Right forelimb (tissue), 1 donor: Measurements from ENCODE around the gene MFAP4.

ENCODE experiments used
- DNase-seq: peaks from one replicate; pipeline ENCODE4 v3.0.0-alpha.2; 2018

MFAP4 gene

DNA sequence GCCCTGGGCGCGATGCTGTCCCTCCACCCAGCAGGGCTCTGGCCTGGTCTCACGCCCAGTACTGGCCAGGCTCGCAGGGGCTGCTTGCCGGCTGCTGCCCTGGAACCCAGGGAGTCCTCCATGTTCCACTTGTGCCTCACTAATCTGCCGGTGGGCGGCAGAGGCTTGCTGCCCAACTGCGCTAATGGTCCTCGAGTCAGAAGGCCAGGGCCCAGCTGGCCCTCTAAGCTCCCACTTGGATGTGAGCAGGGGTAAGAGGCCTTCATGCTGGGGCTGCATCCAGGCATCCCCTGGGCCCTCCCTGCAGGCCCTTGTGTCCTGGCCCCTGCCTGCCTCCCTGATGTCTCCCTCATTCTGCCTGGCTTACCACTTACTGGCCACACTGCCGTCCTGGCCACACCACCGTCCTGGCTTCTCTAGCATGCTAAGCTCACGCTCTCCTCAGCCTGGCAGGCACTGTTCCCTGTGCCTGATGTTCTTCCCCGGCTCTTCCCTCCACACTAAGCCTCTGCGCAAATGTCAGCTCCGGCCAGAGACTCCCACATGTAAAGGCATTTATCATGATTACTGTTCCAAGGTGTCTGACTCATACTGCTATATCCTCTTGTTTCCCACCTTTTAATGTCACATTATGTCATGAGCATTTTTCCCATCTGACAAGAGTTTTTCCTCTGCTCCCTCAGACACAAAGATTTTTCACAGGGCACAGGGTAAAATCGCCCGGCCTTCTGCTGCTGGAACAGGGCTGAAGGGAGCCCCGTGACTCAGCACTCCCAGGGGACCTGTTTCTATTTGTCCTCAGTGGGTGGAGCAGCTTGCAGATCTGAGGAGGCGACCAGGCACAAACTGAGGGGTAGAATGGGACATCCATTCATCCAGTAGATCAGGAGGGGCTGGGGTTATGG, 40.4 kb downstream of the MFAP4 start:
- DNase-seq, result no peak

DNA sequence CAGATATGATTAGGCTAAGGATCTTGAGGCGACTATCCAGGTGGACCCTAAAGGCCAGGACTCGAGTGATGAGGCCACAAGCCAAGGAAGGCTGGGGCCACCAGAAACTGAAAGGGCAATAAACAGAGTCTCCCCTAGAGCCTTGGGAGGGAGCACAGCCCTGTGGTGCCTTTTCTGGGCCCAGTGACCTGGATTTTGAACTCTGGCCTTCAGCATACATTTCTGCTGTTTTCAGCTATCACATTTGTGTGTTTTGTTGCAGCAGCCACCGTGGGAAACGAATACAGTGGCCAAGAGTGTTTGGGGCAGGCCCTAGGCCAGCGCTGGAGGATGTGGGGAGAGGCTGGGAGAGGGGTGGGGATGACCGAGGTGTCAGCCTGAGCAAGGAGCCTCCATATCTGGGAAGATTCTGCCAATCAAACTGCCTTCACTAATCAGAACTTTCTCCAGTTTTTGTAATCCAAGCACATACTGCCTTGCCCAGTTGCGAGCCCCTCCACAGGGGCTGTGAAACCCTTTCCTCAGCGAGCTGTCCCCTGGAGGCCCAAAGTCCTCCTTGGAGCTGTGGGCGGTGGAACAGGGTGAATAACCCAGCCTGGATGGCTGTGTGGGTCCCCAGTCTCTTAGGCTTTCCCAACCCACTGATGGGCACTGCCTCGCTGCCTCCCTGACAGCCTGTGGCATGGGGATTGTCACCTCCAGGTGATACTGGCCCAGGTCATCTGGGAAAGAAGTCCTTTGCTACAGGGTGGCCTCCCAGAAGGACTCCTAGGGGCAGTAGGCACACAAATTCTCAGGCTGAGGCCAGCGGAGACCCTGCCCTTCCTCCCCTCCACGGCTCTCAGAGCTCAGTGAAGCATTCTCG, 41.3 kb downstream of the MFAP4 start:
- no peak for DNase-seq

DNA sequence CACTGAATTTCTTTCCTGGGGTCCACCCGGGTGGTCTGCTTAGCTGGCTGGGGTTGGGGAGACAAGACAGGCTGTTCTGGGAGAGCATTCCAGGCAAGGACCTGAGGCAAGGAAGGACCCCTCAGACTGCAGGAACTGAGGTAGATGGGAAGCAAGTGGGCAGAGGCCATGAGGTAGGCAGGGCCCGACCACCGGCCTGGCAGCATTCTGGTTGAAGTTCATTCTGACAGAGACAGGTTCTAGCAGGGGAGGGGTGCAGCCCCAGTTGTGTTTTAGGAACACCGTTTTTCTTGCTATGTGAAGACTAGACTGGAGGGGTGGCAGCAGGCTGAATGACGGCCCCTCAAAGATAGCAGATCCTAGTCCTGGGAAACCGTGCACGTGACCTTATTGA, 41.9 kb downstream of the MFAP4 start:
- no peak for DNase-seq

DNA sequence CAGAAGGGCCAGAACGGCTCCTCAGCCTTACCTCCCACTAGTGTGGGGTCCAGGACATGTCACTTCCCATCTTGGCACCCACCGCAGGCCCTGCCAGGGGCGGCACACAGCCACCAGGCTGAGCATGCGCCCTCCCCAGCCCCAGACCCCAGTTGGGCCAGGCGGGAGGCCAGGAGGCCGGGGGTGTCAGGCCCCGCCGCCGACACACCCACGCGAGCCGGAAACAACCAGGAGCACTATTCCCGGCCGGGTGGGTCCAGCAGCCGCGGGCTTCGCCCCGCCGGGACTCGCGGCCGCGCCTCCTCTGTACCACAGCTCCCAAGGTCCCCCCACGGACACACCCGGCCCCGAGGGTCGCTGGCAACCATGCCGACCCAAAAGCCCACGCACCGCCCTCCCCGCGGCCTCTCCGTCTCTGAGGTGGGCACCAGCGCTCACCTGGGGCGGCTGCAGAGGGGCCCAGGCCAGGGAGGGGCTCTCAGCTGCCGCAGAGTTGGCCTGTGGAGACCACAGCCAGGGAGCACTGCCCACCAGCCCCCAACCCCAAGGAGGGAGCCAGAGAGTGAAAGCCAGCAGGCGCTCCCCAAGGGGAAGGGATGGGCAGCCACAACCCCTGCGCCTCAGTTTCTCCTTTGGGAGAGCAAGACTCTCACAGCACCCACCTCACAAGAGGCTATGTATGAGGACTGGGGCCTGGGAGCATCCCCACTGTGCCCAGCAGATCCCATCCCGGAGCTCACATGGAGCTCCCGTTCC, 42.5 kb downstream of the MFAP4 start:
- DNase-seq, result no peak

DNA sequence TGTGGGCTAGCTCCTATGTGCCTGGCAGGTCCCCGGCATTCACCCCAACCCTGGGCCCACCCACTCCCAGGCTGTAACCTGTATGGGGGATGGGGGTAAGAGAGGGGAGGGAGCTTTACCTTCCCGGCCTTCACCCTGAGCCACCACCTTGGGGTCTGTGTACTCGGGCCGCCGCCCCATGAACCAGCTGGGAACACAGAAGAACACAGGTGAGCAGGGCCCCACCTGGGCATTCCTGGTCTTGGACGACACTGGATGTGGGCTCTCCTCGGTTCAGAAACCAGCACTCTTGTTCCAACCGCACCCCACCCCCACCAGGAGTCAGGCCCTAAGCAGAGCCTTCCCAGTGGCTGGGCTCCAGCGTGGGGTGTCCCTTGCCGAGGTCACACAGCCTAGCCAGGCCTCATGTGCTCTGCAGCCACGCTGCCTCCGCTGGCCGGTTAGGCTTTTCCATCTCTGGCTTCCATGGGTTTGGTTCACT, 43.3 kb downstream of the MFAP4 start:
- DNase-seq, result no peak

DNA sequence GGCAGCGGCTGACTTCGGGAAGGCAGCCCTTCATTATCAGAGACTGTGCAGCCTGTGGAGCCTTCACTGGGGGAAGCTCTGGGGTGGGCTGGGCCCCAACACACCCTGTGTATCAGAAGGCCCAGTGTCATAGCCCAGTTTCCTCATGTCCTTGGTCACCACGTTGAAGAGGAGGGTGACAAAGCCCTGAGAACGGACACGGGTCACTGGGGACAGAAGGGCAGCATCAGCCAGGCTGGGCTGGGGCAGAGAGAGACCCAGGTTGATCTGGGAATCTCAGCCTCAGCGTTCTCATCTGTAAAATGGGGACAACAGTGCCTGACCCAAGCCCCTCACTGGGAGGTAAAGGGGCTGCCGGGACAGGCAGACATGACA, 43.7 kb downstream of the MFAP4 start:
- no peak for DNase-seq

DNA sequence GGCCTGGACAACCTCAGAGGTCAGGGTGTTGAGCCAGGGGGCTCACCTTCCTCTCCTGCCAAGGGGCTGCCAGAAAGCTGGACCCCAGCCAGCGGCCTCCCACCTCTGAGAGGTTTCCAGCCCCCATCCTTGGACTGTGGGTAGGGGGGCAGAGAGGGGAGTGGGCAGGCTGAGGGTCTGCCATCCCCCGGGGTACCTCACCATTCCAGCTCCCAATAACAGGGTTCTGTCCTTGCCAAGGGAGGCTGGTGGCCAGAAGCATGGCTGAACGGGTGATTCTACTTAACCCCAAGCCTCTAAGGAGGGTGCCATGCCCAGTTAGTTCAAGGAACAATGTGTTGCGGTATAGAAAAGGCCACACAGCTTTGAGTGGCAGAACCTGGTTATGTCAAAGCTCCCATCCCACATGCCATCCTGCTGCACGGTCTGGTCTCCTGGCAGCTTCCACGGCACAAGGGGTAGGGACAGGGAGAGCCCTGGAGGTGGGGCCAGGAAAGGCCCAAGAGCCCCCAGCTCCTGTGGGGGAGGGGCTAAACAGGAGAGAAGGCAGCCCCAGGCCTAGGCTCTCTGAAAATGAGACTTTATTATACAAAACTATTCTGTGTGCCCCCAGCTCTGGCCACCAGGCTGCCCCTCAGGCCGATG, 44.3 kb downstream of the MFAP4 start:
- no peak for DNase-seq

DNA sequence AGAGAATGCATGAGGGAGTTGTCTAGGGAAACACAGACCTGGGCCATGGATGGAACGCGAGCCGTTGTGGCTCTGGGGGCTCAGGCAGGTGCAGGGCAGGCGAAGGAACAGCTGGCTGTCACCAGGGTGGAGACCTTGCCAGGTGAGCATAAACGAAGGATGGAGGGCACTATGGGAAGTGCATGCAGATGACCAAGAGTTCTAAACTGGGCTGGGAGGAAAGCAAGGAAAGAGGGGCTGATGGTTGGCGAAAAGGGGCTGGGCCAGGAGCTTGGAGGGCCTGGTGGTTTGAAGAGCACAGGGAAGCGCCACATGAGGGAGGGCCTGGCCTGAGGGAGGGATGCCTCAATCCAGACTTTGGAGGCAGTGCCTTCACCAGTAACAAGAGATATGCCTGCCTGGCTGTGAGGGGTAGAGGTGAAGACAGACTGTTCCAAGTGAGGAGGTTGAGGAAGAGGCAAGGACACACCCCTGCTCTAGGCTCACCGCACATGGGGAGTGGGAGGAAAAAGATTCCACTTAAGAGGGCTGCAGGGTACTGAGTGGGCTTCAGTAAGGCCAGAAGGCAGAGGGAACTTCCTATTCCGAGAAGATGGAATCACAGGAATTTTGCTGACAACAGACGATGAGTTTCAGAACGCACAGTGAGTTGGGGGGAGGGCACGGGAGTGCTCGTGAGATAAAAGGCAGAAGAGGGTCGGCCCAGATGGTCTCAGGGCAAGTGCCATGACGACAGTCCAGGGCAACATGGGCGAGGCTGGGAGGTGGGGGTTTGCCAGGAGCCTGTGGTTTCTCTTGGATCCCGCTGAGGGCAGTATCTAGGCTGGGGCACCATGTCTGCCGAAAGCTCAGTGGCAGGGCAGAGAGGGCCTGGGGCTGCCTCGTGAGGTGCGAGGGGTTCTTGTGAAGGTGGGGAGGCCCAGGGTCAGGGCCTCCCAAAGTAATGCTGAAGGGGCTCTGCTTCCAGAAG, 45.1 kb downstream of the MFAP4 start:
- no peak for DNase-seq

DNA sequence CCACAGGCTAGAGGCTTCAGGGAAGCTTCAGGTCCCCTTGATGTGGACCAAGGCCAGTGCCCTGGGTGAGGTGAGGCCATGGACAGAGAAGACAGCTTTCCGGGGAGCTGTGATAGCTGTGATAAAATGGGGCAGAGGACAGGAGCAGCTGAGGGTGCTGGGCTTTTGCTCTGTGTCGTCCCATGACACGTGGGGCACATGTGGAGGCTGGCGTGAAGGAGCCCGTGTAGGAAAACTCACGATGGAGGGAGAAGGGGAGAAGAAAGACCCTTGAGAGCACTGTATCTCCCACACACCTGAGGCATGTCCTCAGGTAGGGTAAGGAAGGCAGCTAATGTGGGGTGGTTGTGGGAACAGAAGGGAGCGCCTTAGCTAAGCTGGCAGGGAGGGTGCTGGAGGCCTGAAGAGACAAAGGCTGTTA, 45.8 kb downstream of the MFAP4 start:
- DNase-seq, result no peak

DNA sequence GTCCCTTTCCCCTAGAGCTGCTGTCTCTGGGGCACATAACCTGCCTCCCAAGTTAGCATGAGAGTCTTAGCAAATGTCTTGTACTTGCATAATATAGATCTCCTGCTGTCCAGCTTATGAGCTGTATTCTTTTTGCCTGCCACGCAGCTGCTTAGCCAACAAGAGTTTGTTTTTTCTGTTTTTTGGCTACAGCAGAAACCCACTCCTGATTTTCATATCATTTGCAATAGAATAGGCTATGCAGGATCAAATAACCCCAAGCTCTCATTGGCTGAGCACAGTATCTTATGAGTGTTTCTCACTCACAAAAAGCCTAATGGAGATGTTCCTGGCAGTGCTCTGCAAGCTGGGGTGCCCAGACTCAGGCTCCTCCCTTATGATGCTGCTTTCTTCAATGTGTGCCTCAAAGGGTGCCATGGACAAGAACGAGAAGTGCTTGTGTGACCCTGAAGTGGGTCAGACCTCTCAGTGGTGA, 47.6 kb downstream of the MFAP4 start:
- DNase-seq, result no peak

DNA sequence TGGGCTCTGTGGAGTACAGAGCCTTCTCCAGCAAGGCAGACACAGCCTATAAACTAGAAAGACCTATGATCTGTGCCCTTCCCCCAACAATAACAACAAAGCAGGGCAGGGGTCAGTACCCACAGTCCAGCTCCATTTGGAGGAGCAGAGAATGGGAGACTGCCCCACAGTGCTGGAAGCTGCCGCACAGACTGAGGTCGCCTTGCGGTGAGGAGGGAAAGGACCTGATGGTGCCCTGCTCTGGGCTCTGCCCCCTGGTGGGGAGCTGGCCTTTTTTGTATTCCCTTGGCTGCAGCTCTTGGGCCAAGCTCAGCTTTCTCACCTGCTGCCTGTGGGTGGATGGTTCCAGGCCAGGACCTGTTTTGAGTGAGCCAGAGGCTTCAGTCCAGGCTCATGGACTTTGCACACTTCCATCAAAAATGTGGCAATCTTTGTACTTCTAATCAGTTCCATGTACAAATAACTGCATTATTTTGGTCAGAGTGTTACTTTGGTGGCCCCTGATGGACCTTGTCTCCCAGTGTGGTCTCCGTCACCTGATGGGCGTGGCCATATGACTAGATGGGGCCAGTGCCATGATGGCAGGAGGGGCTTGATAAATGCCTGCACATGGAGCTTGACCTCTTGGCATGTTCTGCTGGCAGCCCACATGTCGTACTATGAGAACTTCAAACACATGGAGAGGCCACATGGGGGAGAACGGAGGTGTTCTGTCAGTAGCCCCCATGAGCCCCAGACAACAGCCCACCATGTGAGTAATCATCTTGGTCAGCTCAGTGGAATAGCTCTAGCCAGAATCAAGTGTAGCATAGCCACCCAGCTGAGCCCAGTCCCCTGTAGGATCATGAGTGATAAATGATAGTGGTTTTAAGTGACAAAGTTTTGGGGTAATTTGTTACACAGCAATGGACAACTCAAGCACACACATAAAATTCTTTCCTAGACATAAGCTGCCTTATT, 48.7 kb downstream of the MFAP4 start:
- no peak for DNase-seq

DNA sequence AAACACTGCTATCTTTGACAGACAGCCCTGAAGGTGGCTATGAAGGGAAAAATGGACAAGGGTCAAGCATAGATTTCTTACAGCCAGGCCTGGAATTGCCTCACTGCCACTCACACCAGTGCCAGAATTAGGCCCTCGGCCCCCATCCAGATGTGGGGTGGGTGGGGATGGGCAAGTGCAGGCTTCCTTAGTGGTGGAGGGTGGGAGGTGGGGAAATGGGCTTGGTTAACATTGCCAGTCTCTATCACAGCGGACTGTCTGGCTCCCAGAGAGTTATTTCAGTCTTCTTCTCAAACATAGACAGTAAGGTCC, 49.3 kb downstream of the MFAP4 start:
- no peak for DNase-seq

DNA sequence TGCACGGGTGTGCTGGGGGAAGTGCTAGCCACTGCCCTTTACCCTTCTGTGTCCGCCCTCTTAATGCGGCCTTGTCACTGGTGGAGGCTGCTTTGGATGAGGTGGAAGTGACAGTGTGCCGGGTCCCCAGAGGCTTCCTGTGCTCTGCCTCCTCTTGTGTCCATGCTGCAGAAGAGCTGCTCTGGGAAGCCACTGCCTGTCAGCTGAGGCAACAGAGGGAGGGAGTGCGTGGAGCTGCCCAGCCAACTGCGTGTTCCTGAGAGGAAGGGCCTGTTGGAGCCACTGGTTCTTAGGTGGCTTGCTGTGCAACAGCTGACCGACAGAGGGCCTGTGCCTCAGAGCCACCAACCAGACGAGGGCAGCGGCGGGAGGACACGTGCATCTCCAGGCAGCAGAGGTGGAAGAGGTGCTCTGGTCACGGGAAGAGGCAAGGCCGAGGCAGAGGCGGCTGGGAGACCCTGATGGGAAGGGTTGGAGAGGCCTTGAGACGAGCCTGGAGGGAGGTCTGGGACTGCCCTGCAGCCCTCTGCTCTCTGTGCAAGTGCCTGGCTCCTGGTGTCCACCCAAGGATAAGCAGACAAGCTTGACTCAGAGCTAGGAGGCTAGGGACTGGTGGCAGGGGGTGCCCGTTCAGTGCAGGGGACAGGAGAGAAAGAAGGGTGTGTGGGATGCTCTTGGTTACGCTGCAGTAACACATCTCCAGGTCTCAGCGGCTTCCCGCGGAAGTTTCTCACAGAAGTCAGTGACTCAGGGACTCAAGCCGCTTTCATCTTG, 49.9 kb downstream of the MFAP4 start:
- DNase-seq, result no peak

DNA sequence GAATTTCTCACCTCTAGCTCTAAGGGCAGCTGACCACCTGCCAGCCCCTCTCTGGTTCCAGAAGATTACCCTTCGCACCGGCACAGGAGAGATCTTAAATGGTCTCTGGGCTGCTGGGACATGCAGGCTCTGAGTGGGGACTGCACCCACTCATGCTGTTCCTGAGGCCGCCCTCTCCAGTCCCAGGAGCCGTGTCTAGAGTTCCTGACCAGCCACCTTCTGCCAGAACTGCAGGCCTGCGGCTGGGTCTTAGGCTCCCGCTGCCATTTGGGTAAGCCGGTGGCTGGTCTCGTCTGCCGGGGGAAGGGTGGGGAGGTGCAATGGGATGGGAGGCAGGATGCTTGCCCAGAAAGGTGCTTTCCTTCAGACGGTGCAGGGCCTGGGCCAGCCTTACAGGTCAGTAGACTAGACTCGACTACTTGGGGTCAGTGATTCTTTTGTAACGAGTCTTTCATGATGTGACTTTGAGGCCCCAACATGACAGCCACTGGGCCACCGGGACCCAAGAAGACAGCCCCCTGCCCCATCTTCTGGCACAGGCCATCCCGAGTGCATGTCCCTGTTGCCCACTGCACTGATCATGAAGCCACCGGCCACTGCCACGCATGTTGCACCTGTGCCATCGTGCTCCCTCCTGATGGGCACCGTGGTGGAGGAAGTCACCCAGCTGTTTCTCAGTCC, 50.9 kb downstream of the MFAP4 start:
- no peak for DNase-seq

DNA sequence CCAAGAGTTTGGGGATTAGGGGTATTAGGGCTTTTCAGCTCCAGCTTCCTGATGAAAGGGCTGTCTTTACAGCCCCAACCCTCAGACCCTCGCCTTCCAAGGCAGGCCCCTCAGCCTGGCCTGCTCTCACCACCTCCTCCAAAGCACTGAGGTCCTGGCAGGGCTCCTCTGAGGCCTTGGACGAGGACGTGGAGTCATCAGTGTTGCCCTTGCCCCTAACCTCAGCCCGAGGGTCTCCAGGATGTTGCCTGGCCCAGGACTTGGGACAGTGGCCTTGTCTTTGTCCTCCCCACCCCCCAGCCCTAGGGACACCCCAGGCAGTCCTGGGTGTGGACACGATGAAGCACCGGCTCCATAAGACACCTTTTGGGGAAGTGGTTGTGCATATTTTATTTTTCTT, 52.7 kb downstream of the MFAP4 start:
- no peak for DNase-seq

DNA sequence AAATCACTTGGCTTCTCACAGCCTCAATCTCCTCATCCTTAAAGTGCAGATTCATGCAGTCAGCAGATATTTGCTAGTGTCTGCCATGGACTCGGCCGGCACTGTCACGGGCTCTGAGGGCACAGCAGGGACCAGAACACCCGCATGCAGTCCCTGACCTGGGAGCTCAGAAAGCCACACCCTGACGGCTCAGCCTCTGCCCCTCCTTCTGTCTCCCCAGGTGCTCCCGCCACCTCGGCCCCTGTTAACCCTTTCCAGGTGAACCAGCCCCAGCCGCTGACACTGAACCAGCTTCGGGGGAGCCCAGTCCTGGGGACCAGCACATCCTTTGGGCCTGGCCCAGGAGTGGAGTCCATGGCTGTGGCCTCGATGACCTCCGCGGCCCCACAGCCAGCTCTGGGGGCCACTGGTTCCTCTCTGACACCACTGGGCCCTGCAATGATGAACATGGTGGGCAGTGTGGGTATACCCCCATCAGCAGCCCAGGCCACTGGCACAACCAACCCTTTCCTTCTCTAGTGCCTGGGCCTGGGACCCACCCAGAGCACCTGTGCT, 53.2 kb downstream of the MFAP4 start:
- DNase-seq, result no peak
